HG02759 (cell line): ENCODE measurements around the gene NT5DC2.
A peak's percentile ranks its signal among the peaks of the same experiment; 100 is the strongest.
"Not testable (repeated sequence)": the region's sequence is repeated elsewhere in the genome, so short reads cannot be mapped to it uniquely, and the experiment has no call there.

Source experiments
- ATAC-seq: cut with Tn5 transposase; IDR thresholded peaks from one replicate; pipeline ENCODE4 v1.9.1; 2021; ENCODE audit warnings: mild to moderate bottlenecking, moderate library complexity; ENCODE audit not compliant: unreplicated experiment

NT5DC2 gene

DNA sequence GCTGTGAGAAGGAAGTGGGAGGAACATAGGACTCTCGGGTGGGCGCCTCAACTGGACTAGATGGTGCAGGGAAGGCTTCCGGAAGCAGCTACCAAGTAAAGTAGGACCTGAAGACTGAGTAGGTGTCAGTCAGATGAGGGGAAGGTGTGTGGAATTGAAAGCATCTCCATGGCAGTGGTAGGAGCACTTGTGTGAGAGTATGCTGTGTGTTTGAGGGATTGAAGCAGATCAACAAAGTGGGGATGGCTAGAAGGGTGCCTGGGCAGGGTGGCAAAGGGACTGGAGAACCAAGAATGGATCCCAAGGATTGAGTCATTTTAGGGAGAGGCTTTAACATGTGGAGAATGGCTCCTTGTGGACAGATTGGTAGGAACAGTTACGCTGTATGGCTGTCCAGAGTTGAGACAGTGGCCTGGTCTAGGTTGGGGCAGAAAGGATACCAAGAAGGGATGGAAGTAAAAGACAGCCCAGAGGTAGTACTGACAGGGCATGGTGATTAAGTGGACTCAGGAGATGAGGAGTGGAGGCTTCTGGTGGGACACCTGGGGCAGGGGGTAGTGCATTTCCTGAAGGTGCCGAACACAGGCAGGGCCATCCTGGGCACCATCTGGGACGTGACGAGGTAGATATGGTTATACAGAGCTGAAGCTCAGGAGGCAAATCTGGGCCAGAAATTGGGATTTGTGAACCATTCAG lies 4.2 kb upstream of the NT5DC2 start:
- ATAC-seq = no peak

DNA sequence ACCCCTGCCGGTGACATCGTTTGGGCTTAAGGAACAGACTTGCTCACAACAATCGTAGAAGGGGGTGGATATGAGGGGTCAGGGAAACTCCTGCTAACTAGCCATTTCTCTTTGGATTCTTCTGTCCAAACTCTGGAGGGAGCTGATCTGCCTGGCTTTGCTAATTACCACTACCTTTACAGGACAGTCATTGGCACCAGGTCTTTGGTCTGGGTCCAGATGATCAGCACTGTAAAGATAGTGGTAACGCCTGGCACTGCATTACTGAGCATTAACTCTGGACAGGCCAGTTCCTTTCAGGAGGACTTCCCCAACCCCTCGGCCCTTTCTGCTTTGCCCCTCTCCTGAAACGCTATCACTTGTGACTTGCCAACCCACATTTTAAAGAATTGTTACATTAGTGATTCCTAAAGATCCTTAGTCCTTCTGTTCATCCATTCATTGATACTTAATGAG lies 3.5 kb upstream of the NT5DC2 start:
- no peak for ATAC-seq

DNA sequence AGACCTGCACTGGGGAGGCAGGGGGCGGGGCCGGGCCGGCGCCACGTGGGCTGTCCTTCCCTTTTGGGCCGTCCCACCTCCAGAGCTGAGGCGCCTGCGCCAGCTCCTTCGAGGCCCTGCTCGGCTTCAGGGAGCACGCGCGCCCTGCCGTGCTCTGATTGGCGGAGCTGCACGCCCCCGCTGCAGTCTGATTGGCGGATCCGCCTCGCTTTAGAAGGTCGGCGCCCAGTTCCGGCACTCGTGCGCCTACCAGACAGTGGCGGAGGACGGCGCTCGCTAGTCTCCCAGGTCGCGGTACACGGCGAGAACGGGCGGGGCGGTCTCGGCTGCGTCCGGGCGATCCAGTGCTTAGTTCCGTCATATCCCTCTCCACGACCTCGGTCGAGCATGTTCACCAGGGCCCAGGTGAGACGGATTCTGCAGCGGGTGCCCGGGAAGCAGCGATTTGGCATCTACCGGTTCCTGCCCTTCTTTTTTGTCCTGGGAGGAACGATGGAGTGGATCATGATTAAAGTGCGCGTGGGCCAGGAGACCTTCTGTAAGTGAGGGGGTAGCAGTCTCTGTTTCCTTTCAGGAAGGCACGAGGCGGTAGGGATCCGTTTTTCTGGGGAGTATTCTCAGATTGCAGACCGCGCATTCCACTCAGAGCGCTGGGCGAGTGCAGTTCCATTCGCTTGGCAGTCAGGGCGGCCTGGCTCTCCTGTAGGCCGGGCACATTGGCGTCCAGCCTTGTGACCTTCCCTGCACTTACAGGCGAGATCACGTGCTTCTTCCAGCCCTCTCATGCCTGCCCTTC lies 2.9 kb upstream of the NT5DC2 start, which contains the start of gene UQCC5:
Gene UQCC5 (plus strand): TSS at position 237 of the 796 bp plus-strand sequence. CDS start 151 bp downstream, at position 388.
- ATAC-seq = peak; percentile 86

- no peak for ATAC-seq
These were observed 2.4 kb upstream of the NT5DC2 start for GRCh38 chr3:52536112-52536368.

GRCh38 chr3:52535411-52536111 lies 1.9 kb upstream of the NT5DC2 start:
- no peak for ATAC-seq

DNA sequence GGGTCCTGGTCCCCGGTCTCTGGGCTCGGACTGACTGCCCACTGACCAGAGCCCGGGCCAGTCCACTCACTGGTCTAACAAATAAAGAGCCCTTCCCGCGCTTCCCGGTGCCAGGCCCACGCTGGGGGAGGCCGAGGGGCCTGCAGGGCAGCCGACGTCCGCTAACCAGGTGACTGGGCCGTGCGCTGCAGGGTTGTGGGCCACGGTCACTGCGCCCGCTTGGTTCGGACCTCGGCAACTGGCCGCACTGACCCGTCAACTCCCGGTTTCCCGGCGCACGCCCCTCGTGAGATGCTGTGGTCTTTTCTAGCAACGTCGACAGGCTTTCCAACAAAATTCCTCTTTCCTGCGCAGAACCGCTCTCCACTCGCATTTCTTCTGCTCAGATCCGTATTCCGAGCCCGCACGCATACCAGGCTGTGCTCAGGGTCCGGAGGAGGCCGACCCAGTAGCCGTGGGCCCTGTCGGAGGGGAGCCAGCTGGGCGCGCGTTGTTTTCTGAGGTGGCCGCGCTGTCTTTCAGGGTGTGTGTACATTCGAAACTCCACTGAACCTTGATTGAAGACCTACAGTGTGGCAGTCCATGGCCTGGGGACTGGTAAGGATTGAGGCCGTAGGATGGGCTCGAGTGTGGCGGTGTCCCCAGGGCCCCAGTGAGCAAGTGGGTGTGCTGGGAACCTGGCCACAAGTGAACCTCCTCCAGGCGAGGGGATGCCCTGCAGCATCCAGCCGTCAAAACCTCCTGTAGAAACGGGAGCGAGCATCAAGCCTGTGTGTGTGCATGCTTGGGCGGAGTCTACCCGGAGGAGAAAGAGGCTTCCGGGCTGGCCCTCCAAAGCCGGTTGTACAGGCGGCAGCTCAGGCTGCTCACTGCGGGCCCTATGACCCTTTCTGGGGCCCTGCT lies 875 bp upstream of the NT5DC2 start:
- ATAC-seq = no peak

DNA sequence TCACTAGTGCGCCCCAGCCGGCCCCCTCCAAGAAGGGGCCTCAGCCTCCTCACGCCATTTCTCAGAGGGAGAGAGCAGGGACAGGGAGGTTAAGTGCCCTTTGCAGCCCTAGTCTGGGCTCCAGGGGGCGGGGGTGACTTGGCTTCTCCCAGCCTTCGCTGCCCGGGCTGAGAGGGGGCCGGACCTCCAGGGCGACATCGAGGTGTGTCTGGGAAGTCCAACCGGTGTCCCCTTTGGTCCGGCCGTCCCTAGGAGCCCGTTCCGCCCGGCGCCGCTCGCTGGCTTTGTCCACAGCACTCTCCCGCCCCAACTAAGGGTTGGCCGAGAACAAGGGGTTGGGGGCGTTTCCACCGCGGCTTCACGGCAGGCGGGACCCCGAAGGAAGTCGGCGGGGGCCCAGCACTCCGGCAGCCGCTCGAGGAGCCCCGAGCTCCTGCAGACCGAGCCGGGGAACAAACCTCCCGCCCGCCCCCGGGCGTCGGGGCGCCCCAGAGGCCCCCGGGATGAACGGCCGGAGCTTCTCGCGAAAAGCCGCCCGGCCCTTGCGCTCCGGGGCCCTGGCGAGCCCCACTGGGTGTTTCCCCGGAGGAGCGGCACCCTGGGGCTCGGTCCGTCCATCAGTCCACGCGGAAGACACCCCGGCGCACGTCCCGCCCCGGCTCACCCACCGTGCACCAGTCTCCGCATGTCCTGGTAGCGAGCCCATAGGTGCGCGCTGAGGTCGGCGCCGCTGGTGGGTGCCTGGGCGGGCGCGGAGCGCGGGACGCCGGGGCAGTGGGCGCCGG lies 627 bp downstream of the NT5DC2 start:
- ATAC-seq = peak; percentile 9

GRCh38 chr3:52532517-52532837 lies 1.2 kb downstream of the NT5DC2 start:
- no peak for ATAC-seq

GRCh38 chr3:52531860-52532516 lies 1.7 kb downstream of the NT5DC2 start:
- ATAC-seq = no peak

DNA sequence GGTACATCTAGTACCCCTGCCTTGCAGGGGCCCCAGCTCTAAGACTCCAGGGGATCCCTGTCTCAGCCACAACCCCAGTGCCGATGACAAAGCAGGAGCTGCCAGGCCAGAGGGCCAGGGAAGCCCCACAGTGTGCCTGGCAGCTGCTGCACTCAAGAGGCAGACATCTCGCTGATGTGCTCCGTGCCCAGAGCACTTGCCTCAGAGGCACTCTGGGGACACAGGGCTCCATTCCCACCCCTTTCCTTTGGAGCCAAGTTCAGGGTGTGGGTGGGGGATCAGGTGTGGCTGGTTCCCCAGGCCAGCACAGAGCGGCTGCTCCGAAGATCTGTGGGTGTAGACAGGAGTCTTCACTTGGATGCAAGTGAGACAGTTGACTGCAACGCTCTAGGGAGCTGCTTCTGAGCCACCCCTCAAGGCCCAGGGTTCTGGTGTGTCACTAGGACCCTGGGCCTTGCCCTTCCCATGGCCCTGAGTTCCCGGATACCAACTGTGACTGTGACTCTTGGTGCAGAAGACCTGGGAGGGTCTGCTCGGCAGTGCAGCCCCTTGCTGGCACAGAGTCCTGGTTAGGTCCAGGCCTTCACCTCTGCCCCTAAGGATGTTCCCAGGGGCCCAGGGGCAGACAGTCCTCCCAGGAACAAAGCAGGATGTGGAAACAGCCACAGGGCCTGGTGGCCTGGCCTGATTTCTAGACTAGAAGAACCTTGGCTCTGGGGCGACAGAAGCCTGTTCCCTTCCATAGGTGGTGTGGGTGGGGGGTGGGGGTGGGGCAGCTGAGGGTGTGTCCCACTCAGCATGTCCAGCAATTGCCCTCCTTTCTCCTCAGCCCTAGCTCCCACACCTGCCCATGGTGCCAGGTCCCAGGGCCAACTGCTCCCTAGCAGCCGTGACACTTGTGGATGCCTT lies 2.5 kb downstream of the NT5DC2 start:
- no peak for ATAC-seq

GRCh38 chr3:52529376-52530333 lies 4.0 kb downstream of the NT5DC2 start:
- ATAC-seq = no peak

DNA sequence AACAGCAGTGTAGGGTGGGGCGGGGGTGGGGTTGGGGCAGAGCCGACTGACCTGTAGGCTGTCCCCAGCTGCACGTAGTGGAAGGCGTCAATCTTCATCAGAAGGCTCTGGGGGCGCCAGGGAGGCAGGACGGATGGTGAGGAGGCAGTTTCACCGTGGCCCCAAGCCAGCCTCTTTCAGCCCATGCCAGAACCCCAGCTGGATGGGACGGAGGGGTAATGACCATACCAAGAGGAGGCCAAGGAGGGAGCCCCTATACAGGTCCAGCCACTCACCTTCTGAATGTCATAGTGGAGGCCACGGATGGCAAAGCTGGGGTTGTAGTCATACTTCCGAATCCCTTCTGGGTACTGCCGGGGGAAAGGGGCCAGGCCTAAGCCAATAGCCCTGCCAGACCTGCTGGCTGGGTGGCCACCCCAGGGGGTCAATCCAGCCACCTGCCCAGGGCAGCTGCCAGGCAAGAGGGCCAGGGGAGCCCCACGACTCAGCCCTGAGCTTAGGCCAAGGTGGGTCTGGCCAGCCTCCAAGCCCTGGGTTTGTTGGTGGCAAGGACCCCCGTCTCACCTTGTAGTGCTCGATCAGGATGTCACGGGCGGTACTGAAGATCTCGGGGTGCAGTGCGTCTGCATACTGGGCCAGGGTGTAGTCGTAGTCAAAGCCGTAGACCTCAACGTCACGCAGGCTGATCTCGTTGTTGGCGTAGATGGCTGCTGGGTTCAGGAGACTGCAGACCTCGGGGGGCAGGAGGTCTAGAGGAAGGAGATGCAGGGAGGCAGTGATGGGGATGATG lies 4.9 kb downstream of the NT5DC2 start:
- ATAC-seq = no peak

- no peak for ATAC-seq
These were observed 5.7 kb downstream of the NT5DC2 start for GRCh38 chr3:52527732-52528585.

- ATAC-seq = no peak
These were observed 6.5 kb downstream of the NT5DC2 start for GRCh38 chr3:52527039-52527731.

- not testable (repeated sequence) for ATAC-seq
These were observed 7.0 kb downstream of the NT5DC2 start for GRCh38 chr3:52526671-52527038.
